A549 (cell line): ENCODE data around the gene ELP5. TPM values are rescaled to one million over a fixed set of nuclear protein-coding genes. Genes with fewer than 3 reads are reported as not detected.

Experiments
- ATAC-seq, 2 experiments: fragments of 200-7000 bp in 1 of 2; fragments of >200 bp in 1 of 2; cut with Nextera tagmentation in 1 of 2; cut with Tn5 transposase in 1 of 2; 3 replicates each; pipeline versions ENCODE4 v1.8.0 to v1.9.1; 2018 to 2020; ENCODE audit warnings: mild to moderate bottlenecking in 1 of 2, moderate library complexity in 1 of 2
- CTCF ChIA-PET: fragments of 300-600 bp; sonication (Branson Sonifier 250); formaldehyde crosslinking; extraction: SDS; loops from one replicate; lab custom pipeline; 2021; ENCODE audit warnings: antibody characterized with exemption, inconsistent platforms; lab: Yijun Ruan, JAX
- POLR2A ChIA-PET: fragments of 350-600 bp; formaldehyde crosslinking; extraction: SDS; loops from one replicate; lab custom pipeline; 2021; ENCODE audit warnings: antibody characterized with exemption, inconsistent platforms; lab: Yijun Ruan, JAX
- DNase-seq, 2 experiments: peaks; one replicate each; pipeline versions ENCODE4 v3.0.0 to v3.0.0-alpha.2; 2011 to 2016; ENCODE audit warnings: low read depth in 1 of 2, low spot score in 1 of 2
- FAIRE-seq: peaks from 2 replicates; lab custom pipeline; 2011; peaks lifted over from hg19 to GRCh38; lab: Jason Lieb, UNC
- H3K27ac ChIP-seq, 2 experiments: fragments of >200 bp; sonication (Bioruptor Twin); formaldehyde crosslinking; 3 replicates each; pipeline ENCODE4 v1.5.1; 2016 to 2017
- H3K4me1 ChIP-seq: fragments of >200 bp; sonication (Bioruptor Twin); formaldehyde crosslinking; 3 replicates; pipeline ENCODE4 v1.6.1; 2016
- H3K4me2 ChIP-seq: fragments of >200 bp; sonication (Bioruptor Twin); formaldehyde crosslinking; 3 replicates; pipeline ENCODE4 v1.6.1; 2016
- H3K4me3 ChIP-seq: fragments of >200 bp; sonication (Bioruptor Twin); formaldehyde crosslinking; 3 replicates; pipeline ENCODE4 v1.5.1; 2016
- H3K9me3 ChIP-seq: fragments of >200 bp; sonication (Bioruptor Twin); formaldehyde crosslinking; 3 replicates; pipeline ENCODE4 v1.6.1; 2016
- CBX8 ChIP-seq: fragments of 200-600 bp; sonication (generic); IDR thresholded peaks from 2 replicates; pipeline ENCODE4 v1.6.1; 2016
- EHF ChIP-seq: fragments of 250-450 bp; sonication (Bioruptor Pico); IDR thresholded peaks from 2 replicates; pipeline ENCODE4 v1.5.0; 2020; ENCODE audit warnings: mild to moderate bottlenecking
- FOSB ChIP-seq: fragments of 250-450 bp; sonication (Bioruptor Pico); IDR thresholded peaks from 2 replicates; pipeline ENCODE4 v1.5.0; 2020; ENCODE audit warnings: mild to moderate bottlenecking, moderate library complexity
- FOXS1 ChIP-seq: fragments of 250-450 bp; sonication (Bioruptor Pico); IDR thresholded peaks from 2 replicates; pipeline ENCODE4 v1.5.0; 2020; ENCODE audit warnings: mild to moderate bottlenecking, moderate library complexity
- HDAC2 ChIP-seq: fragments of 200-600 bp; sonication (generic); IDR thresholded peaks from 2 replicates; pipeline ENCODE4 v1.6.1; 2016
- HOXA7 ChIP-seq: fragments of 250-450 bp; sonication (Bioruptor Pico); IDR thresholded peaks from 2 replicates; pipeline ENCODE4 v1.5.0; 2020; ENCODE audit warnings: mild to moderate bottlenecking, moderate library complexity
- HOXB13 ChIP-seq: fragments of 250-450 bp; sonication (Bioruptor Pico); IDR thresholded peaks from 2 replicates; pipeline ENCODE4 v1.5.0; 2020; ENCODE audit warnings: low read depth, mild to moderate bottlenecking, moderate library complexity
- HOXB5 ChIP-seq: fragments of 250-450 bp; sonication (Bioruptor Pico); IDR thresholded peaks from 2 replicates; pipeline ENCODE4 v1.5.0; 2020; ENCODE audit warnings: mild to moderate bottlenecking, moderate library complexity
- JUNB ChIP-seq: fragments of >200 bp; sonication (Bioruptor Twin); formaldehyde crosslinking; IDR thresholded peaks from 2 replicates; pipeline ENCODE4 v1.6.1; 2016
- KDM5A ChIP-seq: fragments of 200-600 bp; sonication (generic); IDR thresholded peaks from 2 replicates; pipeline ENCODE4 v1.6.1; 2016; ENCODE audit warnings: antibody characterized with exemption, mild to moderate bottlenecking
- MAFK ChIP-seq: fragments of 450-650 bp; IDR thresholded peaks from 2 replicates; pipeline ENCODE4 v1.6.1; 2014; ENCODE audit not compliant: partially characterized antibody
- MYC ChIP-seq: IDR thresholded peaks from 2 replicates; pipeline ENCODE4 v1.6.1; 2012; ENCODE audit warnings: mild to moderate bottlenecking, inconsistent platforms, low read length, improper control_type of control experiment, borderline replicate concordance
- NPAS2 ChIP-seq: fragments of 250-450 bp; sonication (Bioruptor Pico); IDR thresholded peaks from 2 replicates; pipeline ENCODE4 v1.8.0; 2022; ENCODE audit warnings: mild to moderate bottlenecking, moderate library complexity, borderline replicate concordance
- PHF8 ChIP-seq: fragments of 200-600 bp; sonication (generic); IDR thresholded peaks from 2 replicates; pipeline ENCODE4 v1.6.1; 2016; ENCODE audit warnings: low read depth, mild to moderate bottlenecking, antibody characterized with exemption, moderate library complexity, borderline replicate concordance
- POLR2A ChIP-seq: IDR thresholded peaks from 2 replicates; pipeline ENCODE4 v1.6.1; 2012; ENCODE audit warnings: mild to moderate bottlenecking, low read length
- RNF2 ChIP-seq: fragments of 200-600 bp; sonication (generic); IDR thresholded peaks from 2 replicates; pipeline ENCODE4 v1.6.1; 2016; ENCODE audit warnings: low read depth, mild to moderate bottlenecking, antibody characterized with exemption, moderate library complexity, borderline replicate concordance
- SMC3 ChIP-seq: fragments of >200 bp; sonication (Bioruptor Twin); formaldehyde crosslinking; IDR thresholded peaks from 3 replicates; pipeline ENCODE4 v1.6.1; 2018; ENCODE audit warnings: inconsistent platforms
- TP53 ChIP-seq: fragments of 250-450 bp; sonication (Bioruptor Pico); IDR thresholded peaks from 2 replicates; pipeline ENCODE4 v1.5.0; 2021; ENCODE audit warnings: mild to moderate bottlenecking, moderate library complexity
- ZC3H11A ChIP-seq: fragments of 450-650 bp; IDR thresholded peaks from 2 replicates; pipeline ENCODE4 v1.6.1; 2014; ENCODE audit warnings: antibody characterized with exemption, mild to moderate bottlenecking
- ZFP36 ChIP-seq: fragments of 450-650 bp; IDR thresholded peaks from 2 replicates; pipeline ENCODE4 v1.6.1; 2014; ENCODE audit warnings: borderline replicate concordance; ENCODE audit not compliant: partially characterized antibody
- ZSCAN20 ChIP-seq: fragments of 250-450 bp; sonication (Bioruptor Pico); IDR thresholded peaks from 2 replicates; pipeline ENCODE4 v1.8.0; 2022; ENCODE audit warnings: mild to moderate bottlenecking, moderate library complexity
- WGBS: methylation state at CpG from one replicate; pipeline ENCODE4 v1.1.6; 2017; ENCODE audit errors: missing lambda C conversion rate; 5-methylcytosine and 5-hydroxymethylcytosine counted together
- polyA plus RNA-seq, 4 experiments: library from polyadenylated mRNA; depleted of rRNA in 3 of 4; stranded (reverse); fragments of >200 nt; fragmentation: RNase III in 1 of 4; extraction: RNeasy Plus Mini Kit Qiagen cat#74134 plus additional on column Dnase treatment in 1 of 4; gene quantifications; 2 replicates in 3 of 4; 3 replicates in 1 of 4; pipeline ENCODE4 v1.2.3, GENCODE V29; 2011 to 2017
- TF ChIP-seq, protein P1 (sequence below): fragments of >200 bp; sonication (Bioruptor Twin); formaldehyde crosslinking; IDR thresholded peaks from 3 replicates; pipeline ENCODE4 v1.5.1; 2016
- TF ChIP-seq, protein P2 (sequence below): fragments of >200 bp; sonication (Bioruptor Twin); formaldehyde crosslinking; IDR thresholded peaks from 3 replicates; pipeline ENCODE4 v1.6.1; 2016
- TF ChIP-seq, protein P3 (sequence below): fragments of >200 bp; sonication (Bioruptor Twin); formaldehyde crosslinking; IDR thresholded peaks from 2 replicates; pipeline ENCODE4 v1.6.1; 2016

ELP5 gene
- polyA plus RNA-seq, 2 of the 4 experiments (the other 2 are of a cell fraction): 92.1 to 133 TPM

DNA sequence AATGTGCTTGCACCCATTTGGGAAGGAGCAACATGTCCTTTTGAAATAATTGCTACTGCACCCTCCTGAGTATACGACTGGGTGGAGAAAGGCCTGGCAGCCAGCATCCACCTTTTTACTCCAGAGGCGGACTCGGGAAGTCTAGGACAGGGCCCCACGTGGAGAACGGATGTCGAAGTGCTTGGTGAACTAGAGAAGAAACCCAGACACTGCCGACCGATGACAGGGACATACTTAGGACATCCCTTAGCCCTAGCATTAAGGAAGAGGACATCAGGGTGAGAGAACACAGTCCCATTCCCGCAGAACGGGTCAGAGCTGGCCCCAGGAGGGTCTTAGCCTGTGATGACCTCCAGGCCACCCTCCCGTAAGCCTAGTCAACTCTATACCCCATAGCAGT is 38.7 kb downstream of the ELP5 start:
- POLR2A ChIA-PET: no interaction called here
- TF ChIP-seq MAFK (no peak), CBX8 (no peak), HOXA7 (CRISPR knock-in tag) (no peak), EHF (CRISPR knock-in tag) (no peak), SMC3 (no peak), RNF2 (no peak), PHF8 (no peak), HDAC2 (no peak), ZSCAN20 (CRISPR knock-in tag) (no peak), NPAS2 (CRISPR knock-in tag) (no peak), FOSB (CRISPR knock-in tag) (no peak), HOXB13 (CRISPR knock-in tag) (no peak), POLR2A (no peak), ZC3H11A (no peak), MYC (no peak), KDM5A (no peak), HOXB5 (no peak), JUNB (no peak), ZFP36 (no peak)
- TF ChIP-seq, protein P1, sequence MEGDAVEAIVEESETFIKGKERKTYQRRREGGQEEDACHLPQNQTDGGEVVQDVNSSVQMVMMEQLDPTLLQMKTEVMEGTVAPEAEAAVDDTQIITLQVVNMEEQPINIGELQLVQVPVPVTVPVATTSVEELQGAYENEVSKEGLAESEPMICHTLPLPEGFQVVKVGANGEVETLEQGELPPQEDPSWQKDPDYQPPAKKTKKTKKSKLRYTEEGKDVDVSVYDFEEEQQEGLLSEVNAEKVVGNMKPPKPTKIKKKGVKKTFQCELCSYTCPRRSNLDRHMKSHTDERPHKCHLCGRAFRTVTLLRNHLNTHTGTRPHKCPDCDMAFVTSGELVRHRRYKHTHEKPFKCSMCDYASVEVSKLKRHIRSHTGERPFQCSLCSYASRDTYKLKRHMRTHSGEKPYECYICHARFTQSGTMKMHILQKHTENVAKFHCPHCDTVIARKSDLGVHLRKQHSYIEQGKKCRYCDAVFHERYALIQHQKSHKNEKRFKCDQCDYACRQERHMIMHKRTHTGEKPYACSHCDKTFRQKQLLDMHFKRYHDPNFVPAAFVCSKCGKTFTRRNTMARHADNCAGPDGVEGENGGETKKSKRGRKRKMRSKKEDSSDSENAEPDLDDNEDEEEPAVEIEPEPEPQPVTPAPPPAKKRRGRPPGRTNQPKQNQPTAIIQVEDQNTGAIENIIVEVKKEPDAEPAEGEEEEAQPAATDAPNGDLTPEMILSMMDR: no peak
- 61% methylated on average over 11 of the region's 11 CpGs for WGBS
- Histone ChIP-seq H3K4me2 (no peak overlapping the region), H3K4me3 (no peak overlapping the region), H3K27ac (no peak overlapping the region), H3K9me3 (no peaks in the 10 kb centered on the region), H3K4me1 (peaks cover 15% of the 10 kb centered on the region; the same call in 2 of the 3 replicates)
- CTCF ChIA-PET: interaction anchor here (1.2 to 13.5 kb wide), 5 partner anchors 10 to 270 kb away, joined by 3 to 446 read pairs (median 5); partner anchors contain the start of gene SLC2A4
- DNase-seq (no peak), FAIRE-seq (no peak), ATAC-seq (no peak)

DNA sequence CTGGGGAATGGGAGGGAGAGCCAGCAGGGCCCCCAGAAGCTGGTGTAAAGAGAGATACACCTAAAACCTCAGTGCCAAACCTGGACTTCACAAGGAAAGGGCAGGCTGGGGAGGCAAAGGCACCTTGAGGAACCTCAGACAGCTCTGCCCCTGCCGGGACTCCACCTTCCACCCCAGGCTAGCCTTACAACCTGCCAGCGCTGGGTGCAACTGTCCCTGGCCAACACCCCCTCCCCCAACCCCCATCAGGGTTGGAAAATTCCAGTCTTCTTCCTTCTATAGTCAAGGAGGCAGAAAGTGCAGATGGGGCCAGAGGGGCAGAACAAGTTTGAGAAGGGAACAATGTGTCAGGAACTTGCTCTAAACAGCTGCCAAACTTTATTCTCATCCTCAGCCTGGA is 40.2 kb downstream of the ELP5 start:
- FAIRE-seq: no peak
- CTCF ChIA-PET: interaction anchor here (1.0 to 6.3 kb wide), 8 partner anchors 10 to 241 kb away, joined by 3 to 97 read pairs (median 4); partner anchors contain the start of gene SLC2A4
- H3K4me1 ChIP-seq: peaks cover 22% of the 10 kb centered on the region; the same call in 2 of the 3 replicates
- WGBS: 62% methylated on average over 2 of the region's 2 CpGs
- TF ChIP-seq FOSB (CRISPR knock-in tag): no peak
- TF ChIP-seq, protein P2, sequence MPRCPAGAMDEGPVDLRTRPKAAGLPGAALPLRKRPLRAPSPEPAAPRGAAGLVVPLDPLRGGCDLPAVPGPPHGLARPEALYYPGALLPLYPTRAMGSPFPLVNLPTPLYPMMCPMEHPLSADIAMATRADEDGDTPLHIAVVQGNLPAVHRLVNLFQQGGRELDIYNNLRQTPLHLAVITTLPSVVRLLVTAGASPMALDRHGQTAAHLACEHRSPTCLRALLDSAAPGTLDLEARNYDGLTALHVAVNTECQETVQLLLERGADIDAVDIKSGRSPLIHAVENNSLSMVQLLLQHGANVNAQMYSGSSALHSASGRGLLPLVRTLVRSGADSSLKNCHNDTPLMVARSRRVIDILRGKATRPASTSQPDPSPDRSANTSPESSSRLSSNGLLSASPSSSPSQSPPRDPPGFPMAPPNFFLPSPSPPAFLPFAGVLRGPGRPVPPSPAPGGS: no peak
- TF ChIP-seq TP53: no peak
- TF ChIP-seq, all 56 proteins: peak for 0
- POLR2A ChIA-PET: interaction anchor here (1.9 kb wide), 1 partner anchor 11 kb away, joined by 5 read pairs; the partner anchor contains the start of gene SLC2A4
- no peak overlapping the region for H3K27ac ChIP-seq
- ATAC-seq (no peak), DNase-seq (no peak)
- H3K4me3 ChIP-seq: no peak overlapping the region
- no peaks in the 10 kb centered on the region for H3K9me3 ChIP-seq
- no peak overlapping the region for H3K4me2 ChIP-seq

DNA sequence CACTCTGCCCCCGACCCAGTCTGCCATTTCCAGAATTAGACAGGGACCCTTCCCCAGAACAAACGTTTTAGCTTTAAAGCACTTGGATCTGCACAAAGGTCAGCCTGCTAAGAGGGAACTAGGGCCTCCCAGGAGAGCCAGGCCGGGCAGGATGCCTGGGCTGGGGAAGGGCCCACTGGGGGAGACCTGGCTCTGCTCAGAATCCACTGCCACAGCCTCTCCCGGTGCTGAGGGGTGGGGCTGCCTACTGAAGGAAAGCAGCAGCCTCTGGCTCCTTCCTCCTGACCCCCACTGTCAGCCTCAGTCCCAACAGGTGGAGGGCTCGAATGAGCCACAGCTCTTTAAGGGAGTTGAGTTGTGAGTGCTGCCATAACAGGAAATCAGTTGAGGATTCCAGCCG is 40.7 kb downstream of the ELP5 start:
- ChIA-PET CTCF (interaction anchor here (0.7 to 6.3 kb wide), 10 partner anchors 8 to 247 kb away, joined by 3 to 97 read pairs (median 4); partner anchors contain the start of gene SLC2A4), POLR2A (interaction anchor here (1.9 kb wide), 1 partner anchor 12 kb away, joined by 5 read pairs; the partner anchor contains the start of gene SLC2A4)
- Histone ChIP-seq H3K9me3 (no peaks in the 10 kb centered on the region), H3K4me3 (no peak overlapping the region), H3K27ac (no peak overlapping the region), H3K4me2 (no peak overlapping the region), H3K4me1 (peaks cover 22% of the 10 kb centered on the region; the same call in 2 of the 3 replicates)
- no peak for DNase-seq
- TF ChIP-seq, protein P3, sequence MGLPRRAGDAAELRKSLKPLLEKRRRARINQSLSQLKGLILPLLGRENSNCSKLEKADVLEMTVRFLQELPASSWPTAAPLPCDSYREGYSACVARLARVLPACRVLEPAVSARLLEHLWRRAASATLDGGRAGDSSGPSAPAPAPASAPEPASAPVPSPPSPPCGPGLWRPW: no peak
- no peak for TF ChIP-seq FOXS1 (CRISPR knock-in tag)
- no peak for ATAC-seq
- 61% methylated on average over 6 of the region's 6 CpGs for WGBS
- no peak for FAIRE-seq
